Pancreas (tissue), 10 donors: ENCODE data around the gene EDC3. TPM values are rescaled to one million over a fixed set of nuclear protein-coding genes. Genes with fewer than 3 reads are reported as not detected.

Experiments used
- ATAC-seq, 4 donors: fragments of 200-7000 bp; cut with Tn5 transposase; one replicate each; pipeline versions ENCODE4 v1.8.0 to v1.9.1; 2020; ENCODE audit warnings: mild to moderate bottlenecking in 4 of 4, moderate library complexity in 4 of 4
- DNase-seq, 6 donors: peaks; one replicate each; pipeline ENCODE4 v3.0.0-alpha.2; 2020
- FAIRE-seq: peaks from 2 replicates; lab custom pipeline; 2012; peaks lifted over from hg19 to GRCh38; lab: Jason Lieb, UNC
- H3K27ac ChIP-seq, 4 donors: fragments of 200-600 bp; sonication (generic); 1 replicate in 3 of 4; 2 replicates in 1 of 4; pipeline versions ENCODE4 v1.5.0 to v1.8.0; 2020
- H3K27me3 ChIP-seq, 4 donors: fragments of 200-600 bp; one replicate each; pipeline ENCODE4 v1.8.0; 2021
- H3K36me3 ChIP-seq, 3 donors: fragments of 200-600 bp; sonication (generic) in 1 of 3; one replicate each; pipeline versions ENCODE4 v1.5.0 to v1.8.0; 2020 to 2021
- H3K4me1 ChIP-seq, 3 donors: fragments of 200-600 bp; one replicate each; pipeline ENCODE4 v1.8.0; 2021
- H3K4me3 ChIP-seq, 4 donors: fragments of 200-600 bp; sonication (generic) in 2 of 4; one replicate each; pipeline versions ENCODE4 v1.5.0 to v1.8.0; 2020 to 2021
- H3K9me3 ChIP-seq, 4 donors: fragments of 200-600 bp; one replicate each; pipeline ENCODE4 v1.8.0; 2021
- WGBS, 2 donors: extraction: QIAGEN DNeasy Blood & Tissue Kit; methylation state at CpG; one replicate each; pipeline ENCODE4 v1.1.7; 2013; 5-methylcytosine and 5-hydroxymethylcytosine counted together
- intact Hi-C, 3 donors: fragments of 100-400 bp; cut with DNase I; formaldehyde crosslinking; loops; one replicate each; pipeline versions ENCODE4 v1.11.1 to v1.14.2; 2022
- polyA plus RNA-seq, 2 donors: library from polyadenylated mRNA; stranded (reverse); fragments of 200-250 nt; gene quantifications; one replicate each; pipeline ENCODE4 v1.2.3, GENCODE V29; 2013
- total RNA-seq, 6 donors: library from RNA; stranded (reverse); fragmentation: NEBNext Ultra II Directional in 4 of 6; extraction: Animal tissue kit (Norgen Biotek cat#: 25700) in 4 of 6; gene quantifications; one replicate each; pipeline versions ENCODE4 v1.2.1 to v1.2.4, GENCODE V29; 2021 to 2023
- TF ChIP-seq, protein P1 (sequence below), 4 donors: fragments of 200-600 bp; sonication (generic) in 3 of 4; IDR thresholded peaks; one replicate each; pipeline versions ENCODE4 v1.5.0 to v1.8.0; 2021; ENCODE audit warnings: antibody characterized with exemption in 4 of 4
- donor health status: healthy with polysubstance abuse.
- donor health status: DM: no; HTN: no; CAD: no; lungs with moderate emphysema.
- donor health status: DM: no; HTN: no; CAD: no.
- donor health status: control.
- donor health status: control.
- donor health status: Bipolar disorder and iron deficiency.
- donor health status: DM: yes; HTN: yes; CAD: no.
- donor health status: DM: no; HTN: no; CAD: no.
- donor health status: DM: no; HTN: no; CAD: no.
- donor health status: DM: yes; HTN: yes; CAD: no.

EDC3 gene
- total and polyA plus RNA-seq, 8 donors: 7.6 to 19.5 (median 11.5) TPM

DNA sequence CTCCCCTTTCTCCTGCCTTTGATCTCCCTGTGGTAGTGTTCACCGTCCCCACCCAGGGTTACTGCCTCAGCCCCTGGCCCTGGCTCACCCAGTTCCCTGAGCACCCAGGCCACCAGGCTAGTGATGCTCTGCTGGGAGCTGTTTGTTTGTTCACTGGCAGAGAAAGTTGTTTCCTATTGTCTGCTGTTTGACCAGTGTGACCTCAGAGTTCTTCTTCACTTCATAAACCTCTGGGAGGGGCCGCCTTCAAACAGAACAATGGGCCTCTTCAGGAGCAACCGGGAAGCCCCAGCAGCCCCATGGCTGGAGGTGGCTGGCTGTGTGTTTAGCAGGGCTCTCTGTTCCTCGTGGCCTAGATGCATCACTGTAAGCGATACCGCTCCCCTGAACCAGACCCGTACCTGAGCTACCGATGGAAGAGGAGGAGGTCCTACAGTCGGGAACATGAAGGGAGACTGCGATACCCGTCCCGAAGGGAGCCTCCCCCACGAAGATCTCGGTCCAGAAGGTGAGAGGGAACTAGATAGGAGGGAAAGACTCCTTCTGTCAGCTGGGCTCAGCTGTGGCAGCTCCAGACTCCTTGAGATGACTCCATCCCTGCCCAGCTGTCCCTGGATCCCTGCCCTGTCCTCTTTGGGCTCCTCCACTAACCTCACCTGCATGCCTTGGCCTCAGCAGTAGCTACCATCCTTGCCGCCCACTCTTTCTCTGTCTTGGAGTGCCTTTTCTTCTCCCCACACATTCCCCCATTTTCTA lies 76.8 kb downstream of the EDC3 start:
- peak in 1 of 6 donors; percentile 55 for DNase-seq
- Histone ChIP-seq H3K27ac (no peak overlapping the region), H3K4me1 (peaks cover 12 to 15% (median 13%) of the 10 kb centered on the region in 3 donors), H3K4me3 (no peak overlapping the region), H3K9me3 (no peaks in the 10 kb centered on the region), H3K36me3 (peaks cover 13 to 39% (median 27%) of the 10 kb centered on the region in 3 donors), H3K27me3 (no peaks in the 10 kb centered on the region)
- intact Hi-C loops: loop anchor here in 2 of 3 donors (10.0 kb wide), 2 partner anchors 74 to 244 kb away; partner anchors contain the start of gene ARID3B (in 1 of the 2)
- no peak for FAIRE-seq
- 75 to 78% methylated on average over 15 of the region's 15 CpGs for WGBS, 2 donors
- no peak for ATAC-seq
- TF ChIP-seq, protein P1, sequence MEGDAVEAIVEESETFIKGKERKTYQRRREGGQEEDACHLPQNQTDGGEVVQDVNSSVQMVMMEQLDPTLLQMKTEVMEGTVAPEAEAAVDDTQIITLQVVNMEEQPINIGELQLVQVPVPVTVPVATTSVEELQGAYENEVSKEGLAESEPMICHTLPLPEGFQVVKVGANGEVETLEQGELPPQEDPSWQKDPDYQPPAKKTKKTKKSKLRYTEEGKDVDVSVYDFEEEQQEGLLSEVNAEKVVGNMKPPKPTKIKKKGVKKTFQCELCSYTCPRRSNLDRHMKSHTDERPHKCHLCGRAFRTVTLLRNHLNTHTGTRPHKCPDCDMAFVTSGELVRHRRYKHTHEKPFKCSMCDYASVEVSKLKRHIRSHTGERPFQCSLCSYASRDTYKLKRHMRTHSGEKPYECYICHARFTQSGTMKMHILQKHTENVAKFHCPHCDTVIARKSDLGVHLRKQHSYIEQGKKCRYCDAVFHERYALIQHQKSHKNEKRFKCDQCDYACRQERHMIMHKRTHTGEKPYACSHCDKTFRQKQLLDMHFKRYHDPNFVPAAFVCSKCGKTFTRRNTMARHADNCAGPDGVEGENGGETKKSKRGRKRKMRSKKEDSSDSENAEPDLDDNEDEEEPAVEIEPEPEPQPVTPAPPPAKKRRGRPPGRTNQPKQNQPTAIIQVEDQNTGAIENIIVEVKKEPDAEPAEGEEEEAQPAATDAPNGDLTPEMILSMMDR (IDR thresholded peaks at IDR 0.05): no peak

DNA sequence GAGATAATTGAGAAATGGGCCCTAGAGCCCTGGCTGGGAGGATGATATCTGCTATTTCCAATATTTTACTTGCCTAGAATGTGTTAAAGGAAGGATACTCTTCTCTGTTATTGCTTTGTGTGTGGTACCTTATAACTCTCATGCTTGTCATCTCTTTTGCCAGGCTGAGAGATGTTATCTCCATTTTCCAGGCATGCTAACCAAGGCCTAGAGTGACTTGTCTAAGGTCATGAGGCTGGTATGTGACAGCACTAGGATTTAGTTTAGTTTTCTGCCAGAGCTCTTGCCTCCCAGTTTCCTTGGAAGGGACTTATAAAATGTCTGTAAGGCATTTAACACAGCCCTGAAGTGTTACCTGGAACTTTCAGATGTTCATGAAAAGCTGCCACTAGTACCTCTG lies 78.8 kb downstream of the EDC3 start:
- Histone ChIP-seq H3K27ac (peak overlapping the region in 2 of 4 donors; percentile 98 to 99), H3K4me1 (peaks cover 12 to 15% (median 13%) of the 10 kb centered on the region in 3 donors), H3K4me3 (peak overlapping the region in 3 of 4 donors; percentile 84 to 98 (median 91)), H3K27me3 (no peaks in the 10 kb centered on the region), H3K36me3 (peaks cover 5 to 19% (median 9%) of the 10 kb centered on the region in 3 donors), H3K9me3 (no peaks in the 10 kb centered on the region)
- intact Hi-C loops: loop anchor here in 2 of 3 donors (10.0 kb wide), 2 partner anchors 72 to 242 kb away; partner anchors contain the start of gene ARID3B (in 1 of the 2)
- no peak for ATAC-seq
- TF ChIP-seq, protein P1 (IDR thresholded peaks at IDR 0.05): no peak
- no peak for DNase-seq
- FAIRE-seq: no peak

DNA sequence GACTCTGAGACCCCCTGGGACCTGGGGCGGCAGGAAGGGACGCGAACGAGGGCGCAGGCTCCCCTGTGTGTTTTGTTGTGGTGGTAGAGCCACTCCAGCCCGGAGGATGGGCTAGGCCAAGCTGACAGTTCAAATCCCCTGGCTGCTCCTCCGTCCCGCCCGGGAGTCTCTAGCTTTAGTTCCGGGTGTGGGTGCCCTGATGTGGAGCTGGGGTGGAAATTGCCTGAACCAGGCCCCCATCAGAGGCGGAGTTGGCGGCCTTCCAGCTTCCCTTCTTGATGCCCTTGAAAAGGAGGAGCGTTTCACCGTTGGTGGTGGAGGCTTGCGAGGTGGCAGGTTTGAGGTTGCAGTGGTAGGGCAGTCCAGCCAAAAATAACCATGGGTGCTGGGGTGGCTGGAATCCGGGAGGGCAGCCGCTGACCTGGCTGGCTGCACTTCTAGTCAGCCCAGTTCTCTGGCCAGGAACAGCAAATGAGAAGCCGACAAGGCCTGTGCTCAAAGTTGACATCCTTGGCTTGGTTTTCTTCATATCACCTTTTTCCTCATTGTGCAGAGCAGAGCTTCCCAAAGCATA lies 79.4 kb downstream of the EDC3 start:
- intact Hi-C loops: loop anchor here in 2 of 3 donors (10.0 kb wide), 2 partner anchors 72 to 242 kb away; partner anchors contain the start of gene ARID3B (in 1 of the 2)
- Histone ChIP-seq H3K27me3 (no peaks in the 10 kb centered on the region), H3K27ac (peak overlapping the region; percentile 89 to 99 (median 97)), H3K4me1 (peaks cover 12 to 15% (median 13%) of the 10 kb centered on the region in 3 donors), H3K9me3 (no peaks in the 10 kb centered on the region), H3K4me3 (peak overlapping the region; percentile 84 to 98 (median 94)), H3K36me3 (peaks cover 5 to 18% (median 7%) of the 10 kb centered on the region in 3 donors)
- peak; percentile 71 to 93 (median 82) for DNase-seq
- no peak for FAIRE-seq
- peak; percentile 11 to 26 (median 21) for ATAC-seq
- 1% methylated on average over 18 of the region's 18 CpGs for WGBS, 2 donors
- TF ChIP-seq, protein P1 (IDR thresholded peaks at IDR 0.05): no peak

DNA sequence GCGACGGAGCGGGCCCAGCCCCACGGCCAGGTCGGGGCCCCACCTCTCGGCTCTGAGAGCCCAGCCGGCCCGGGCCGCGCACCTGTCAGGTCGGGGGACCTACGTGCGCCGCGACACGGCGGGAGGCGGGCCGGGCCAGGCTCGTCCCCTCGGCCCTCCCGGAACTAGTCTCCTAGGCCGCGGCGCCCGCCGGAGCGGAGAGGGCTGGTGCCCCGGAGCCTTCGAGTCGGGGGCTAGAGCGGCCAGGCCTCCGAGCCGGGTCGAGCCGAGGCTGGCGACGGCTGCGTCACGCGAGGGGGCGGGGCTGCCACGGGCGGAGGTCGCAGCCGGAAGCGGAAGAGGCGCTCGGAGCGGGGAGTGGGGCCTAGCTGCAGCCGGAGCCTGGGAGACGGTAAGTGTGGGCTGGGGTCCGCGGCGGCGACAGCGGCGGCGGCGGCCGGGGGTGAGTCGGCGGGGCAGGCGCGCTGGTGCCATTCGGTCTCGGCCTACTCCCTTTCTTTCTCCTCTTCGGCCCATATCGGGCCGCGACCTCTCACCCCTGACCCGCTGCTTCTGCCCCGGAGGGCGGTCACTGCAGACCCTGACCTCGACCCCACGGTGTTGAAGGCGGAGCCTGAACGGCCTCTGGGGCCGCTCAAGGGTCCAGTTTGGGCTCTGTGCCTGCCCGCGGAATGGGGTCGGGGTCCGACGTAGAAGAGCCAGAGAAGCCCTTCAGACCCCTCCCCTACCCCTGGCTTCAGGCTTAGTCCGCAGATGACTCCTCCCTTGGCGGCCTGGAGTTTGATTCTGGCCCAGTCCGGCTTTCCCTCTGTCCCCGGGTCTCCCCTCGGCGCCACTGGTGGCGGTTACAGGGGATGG lies 80.1 kb downstream of the EDC3 start, which contains the start of gene CLK3:
TSS of gene CLK3 (plus strand) at position 329 of the 858 bp plus-strand sequence. CDS start 3,361 bp downstream, outside the sequence.
- FAIRE-seq (no peak), ATAC-seq (peak; percentile 89 to 92 (median 90)), DNase-seq (peak; percentile 96 to 99 (median 98))
- H3K4me3 ChIP-seq: peak within 1 kb of the TSS; percentile 84 to 98 (median 94)
- H3K27ac ChIP-seq: peak within 1 kb of the TSS; percentile 89 to 99 (median 97)
- H3K36me3 ChIP-seq: peaks cover 4 to 16% (median 7%) of the 10 kb centered on the region in 3 donors
- no peaks in the 10 kb centered on the region for H3K27me3 ChIP-seq
- 0 to 1% methylated on average over 75 to 91 of the region's 91 CpGs for WGBS, 2 donors
- H3K4me1 ChIP-seq: peaks cover 12 to 15% (median 13%) of the 10 kb centered on the region in 3 donors
- intact Hi-C loops: loop anchor here in 2 of 3 donors (10.0 kb wide), 2 partner anchors 71 to 241 kb away; partner anchors contain the start of gene ARID3B (in 1 of the 2)
- no peaks in the 10 kb centered on the region for H3K9me3 ChIP-seq
- TF ChIP-seq, protein P1 (IDR thresholded peaks at IDR 0.05): no peak
